ENCODE data around the gene CCDC127.
A peak's percentile ranks its signal among the peaks of the same experiment; 100 is the strongest.

The CCDC127 gene

GRCh38 chr5:190366-191035 is 27.5 kb downstream of the CCDC127 start:
- DNase-seq (ENCODE audit: low read depth, low spot score): no peak

DNA sequence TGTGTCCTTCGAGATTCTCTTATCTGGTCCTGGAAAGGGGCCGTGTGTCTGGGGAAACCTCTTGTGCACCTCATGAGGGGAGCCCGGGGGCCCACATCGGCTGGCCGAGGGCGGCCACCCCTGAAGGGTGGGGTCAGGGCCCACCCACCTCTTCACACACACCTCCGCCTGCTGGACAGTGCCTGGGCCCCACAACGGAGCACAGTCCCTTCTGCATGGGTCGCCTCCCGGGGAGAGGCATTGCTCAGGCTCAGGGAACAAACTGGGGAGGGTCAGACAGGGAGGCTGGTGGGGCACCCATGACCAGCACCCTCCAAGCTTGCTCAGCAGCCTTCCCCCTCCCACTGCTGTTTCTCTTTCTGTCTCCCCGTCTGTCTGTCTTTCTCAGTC is 28.0 kb downstream of the CCDC127 start:
- DNase-seq (ENCODE audit: low read depth, low spot score): no peak

- DNase-seq (ENCODE audit: low read depth, low spot score): no peak
Measured at GRCh38 chr5:189486-189885, 28.5 kb downstream of the CCDC127 start.

GRCh38 chr5:188488-189481 is 29.2 kb downstream of the CCDC127 start:
- peak; percentile 79 for DNase-seq (ENCODE audit: low read depth, low spot score)

GRCh38 chr5:187617-188451 is 30.1 kb downstream of the CCDC127 start:
- DNase-seq (ENCODE audit: low read depth, low spot score): no peak

- no peak for DNase-seq (ENCODE audit: low read depth, low spot score)
Measured at GRCh38 chr5:187042-187431, 30.9 kb downstream of the CCDC127 start.

GRCh38 chr5:186091-187041 is 31.6 kb downstream of the CCDC127 start:
- no peak for DNase-seq (ENCODE audit: low read depth, low spot score)

GRCh38 chr5:185095-186070 is 32.6 kb downstream of the CCDC127 start:
- DNase-seq (ENCODE audit: low read depth, low spot score): no peak

DNA sequence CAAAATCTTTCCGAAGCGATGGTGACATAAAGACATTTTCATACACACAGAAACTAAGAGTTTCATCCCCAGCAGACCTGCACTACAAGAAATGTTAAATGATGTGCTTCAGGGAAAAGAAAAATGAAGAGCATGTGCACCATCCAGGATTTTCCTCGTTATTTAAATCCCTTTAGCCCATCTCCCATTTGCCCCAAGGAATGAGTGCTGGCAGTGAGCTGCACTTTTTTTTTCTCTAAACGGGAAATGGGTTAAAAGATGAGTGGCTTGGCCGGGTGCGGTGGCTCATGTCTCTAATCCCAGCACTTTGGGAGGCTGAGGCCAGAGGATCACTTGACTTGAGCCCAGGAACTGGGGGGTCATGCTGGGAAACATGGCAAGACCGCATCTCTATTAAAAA is 33.5 kb downstream of the CCDC127 start:
- no peak for DNase-seq (ENCODE audit: low read depth, low spot score)

- DNase-seq (ENCODE audit: low read depth, low spot score): no peak
Measured at GRCh38 chr5:182126-182525, 35.8 kb downstream of the CCDC127 start.

GRCh38 chr5:181566-181965 is 36.4 kb downstream of the CCDC127 start:
- DNase-seq (ENCODE audit: low read depth, low spot score): no peak

GRCh38 chr5:181160-181559 is 36.8 kb downstream of the CCDC127 start:
- DNase-seq (ENCODE audit: low read depth, low spot score): no peak

DNA sequence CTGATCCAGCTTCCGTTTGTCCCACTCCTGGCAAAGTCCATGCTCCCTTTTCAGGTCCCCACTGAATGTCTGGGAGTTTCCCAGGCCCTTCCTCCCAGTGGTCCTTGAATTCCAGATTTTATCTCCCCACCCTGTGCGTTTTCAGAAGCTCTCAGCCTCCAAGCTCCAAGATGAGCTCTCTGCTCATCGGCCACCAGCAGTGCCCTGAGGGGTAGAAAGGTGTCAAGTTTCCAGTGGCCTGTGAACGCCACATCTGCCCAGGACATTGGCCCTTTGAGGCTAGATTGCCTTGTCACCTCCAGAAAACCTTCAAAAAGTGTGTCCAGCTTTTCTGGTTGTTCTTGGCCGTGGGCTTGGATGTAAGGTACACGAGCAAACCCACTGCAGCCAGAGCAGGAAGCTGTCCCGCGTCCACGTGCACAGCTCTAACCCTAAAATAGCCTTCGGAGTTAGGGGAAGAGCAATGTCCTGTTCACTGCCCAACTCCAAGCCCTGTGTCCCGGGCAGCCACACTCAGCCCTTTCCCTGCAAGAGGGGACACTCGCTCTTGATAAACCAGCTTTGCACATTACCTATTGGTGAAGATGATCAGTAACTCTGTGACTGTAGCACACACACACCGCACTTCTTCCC is 37.6 kb downstream of the CCDC127 start:
- no peak for DNase-seq (ENCODE audit: low read depth, low spot score)

DNA sequence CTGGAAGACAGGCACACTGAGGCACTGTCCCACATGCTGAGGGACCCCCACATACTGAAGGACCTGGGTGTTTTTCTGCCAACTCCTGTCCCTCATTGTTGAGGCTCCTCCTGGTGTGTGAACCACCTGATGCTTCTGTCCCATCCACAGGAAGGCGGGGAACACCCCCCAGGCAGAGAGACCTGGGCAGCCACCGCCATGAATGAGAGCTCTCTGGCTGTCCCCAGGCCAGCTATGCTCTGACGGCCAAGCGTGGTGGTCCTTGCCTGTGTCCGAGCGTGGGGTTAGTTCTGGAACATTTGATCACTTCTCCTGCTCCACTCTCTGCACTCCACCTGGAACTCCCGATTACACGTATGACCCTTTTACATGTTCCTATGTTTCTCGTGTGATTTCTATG is 38.6 kb downstream of the CCDC127 start:
- no peak for DNase-seq (ENCODE audit: low read depth, low spot score)

DNA sequence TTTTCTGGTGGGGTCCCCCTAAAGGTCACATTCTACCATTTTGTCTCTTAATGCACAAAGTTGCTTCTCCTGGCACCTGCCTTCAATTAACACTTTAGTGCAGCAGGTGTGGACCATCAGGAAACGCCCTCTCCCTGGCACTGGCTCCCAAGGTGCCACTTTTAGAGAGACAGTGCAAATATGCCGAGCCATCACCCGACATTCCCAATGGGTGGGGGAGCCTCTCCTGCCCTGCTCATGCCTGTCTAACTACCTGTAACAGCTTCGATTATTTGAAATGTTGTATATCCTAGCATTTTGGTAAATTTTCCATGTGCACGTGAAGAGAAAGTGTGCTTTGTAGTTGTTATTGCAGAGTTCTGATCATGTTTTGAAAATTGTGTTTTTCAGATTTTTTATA is 39.8 kb downstream of the CCDC127 start:
- DNase-seq (ENCODE audit: low read depth, low spot score): no peak

GRCh38 chr5:176296-176823 is 41.6 kb downstream of the CCDC127 start:
- no peak for DNase-seq (ENCODE audit: low read depth, low spot score)

DNA sequence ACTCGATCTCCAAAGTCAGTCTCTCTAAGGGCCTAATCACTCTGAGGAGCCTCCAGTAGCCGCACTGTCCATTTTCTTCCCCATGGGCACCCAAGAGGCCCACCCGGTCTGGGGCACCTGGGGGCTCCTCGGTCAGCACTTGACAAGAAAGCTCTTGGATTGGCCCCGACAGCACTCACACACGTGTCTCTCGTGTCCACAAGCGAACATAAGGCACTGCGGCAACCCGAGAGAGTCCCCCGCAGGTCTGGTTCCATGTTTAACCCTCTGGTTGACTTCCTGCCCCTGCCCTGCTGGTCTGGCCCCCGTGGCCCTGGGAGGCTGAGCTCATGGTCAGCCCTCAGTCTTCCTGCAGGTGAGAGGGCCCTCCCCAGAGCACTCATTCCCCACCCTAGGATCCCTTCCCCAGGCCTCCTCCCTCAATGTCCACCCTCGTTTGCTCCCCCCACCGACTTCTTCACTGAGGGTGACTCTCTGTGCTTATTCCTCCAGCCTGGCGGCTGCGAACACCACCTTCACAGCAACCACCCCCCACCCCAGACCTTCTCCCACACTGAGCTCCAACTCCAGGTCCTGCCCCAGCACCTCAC is 43.0 kb downstream of the CCDC127 start:
- DNase-seq (ENCODE audit: low read depth, low spot score): no peak

- no peak for DNase-seq (ENCODE audit: low read depth, low spot score)
Measured at GRCh38 chr5:174291-174600, 43.7 kb downstream of the CCDC127 start.
